Activated CD8-positive, alpha-beta memory T cell treated with anti-CD3 and anti-CD28 coated beads for 24 hours (primary cell): ENCODE data around the gene LRP1.

ENCODE experiments used
- DNase-seq: peaks from one replicate; pipeline ENCODE4 v3.0.0-alpha.2; 2020

LRP1 gene

DNA sequence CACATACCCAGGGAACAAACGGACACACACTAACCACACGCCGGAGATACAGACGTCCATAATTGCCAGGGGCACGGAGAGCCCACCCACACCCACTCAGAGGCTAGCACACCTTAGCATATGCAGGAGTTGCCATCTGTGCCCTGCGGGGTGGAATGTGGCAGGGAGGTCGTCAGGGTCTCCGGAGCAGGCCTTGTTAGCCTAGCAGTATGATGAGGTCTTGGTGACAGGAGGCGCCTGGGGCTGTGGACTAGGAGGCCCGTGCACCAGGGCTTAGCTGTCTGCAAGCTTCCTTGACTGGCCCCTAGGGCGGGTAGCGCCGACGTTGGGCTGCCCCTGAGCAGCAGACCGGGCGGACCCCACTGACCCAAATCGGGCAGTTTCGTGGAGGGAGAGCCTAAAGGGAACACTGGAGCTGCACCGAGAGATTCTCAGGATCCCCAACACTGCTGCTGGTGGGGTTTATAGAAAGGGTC lies 112.7 kb downstream of the LRP1 start:
- DNase-seq: peak; percentile 74

DNA sequence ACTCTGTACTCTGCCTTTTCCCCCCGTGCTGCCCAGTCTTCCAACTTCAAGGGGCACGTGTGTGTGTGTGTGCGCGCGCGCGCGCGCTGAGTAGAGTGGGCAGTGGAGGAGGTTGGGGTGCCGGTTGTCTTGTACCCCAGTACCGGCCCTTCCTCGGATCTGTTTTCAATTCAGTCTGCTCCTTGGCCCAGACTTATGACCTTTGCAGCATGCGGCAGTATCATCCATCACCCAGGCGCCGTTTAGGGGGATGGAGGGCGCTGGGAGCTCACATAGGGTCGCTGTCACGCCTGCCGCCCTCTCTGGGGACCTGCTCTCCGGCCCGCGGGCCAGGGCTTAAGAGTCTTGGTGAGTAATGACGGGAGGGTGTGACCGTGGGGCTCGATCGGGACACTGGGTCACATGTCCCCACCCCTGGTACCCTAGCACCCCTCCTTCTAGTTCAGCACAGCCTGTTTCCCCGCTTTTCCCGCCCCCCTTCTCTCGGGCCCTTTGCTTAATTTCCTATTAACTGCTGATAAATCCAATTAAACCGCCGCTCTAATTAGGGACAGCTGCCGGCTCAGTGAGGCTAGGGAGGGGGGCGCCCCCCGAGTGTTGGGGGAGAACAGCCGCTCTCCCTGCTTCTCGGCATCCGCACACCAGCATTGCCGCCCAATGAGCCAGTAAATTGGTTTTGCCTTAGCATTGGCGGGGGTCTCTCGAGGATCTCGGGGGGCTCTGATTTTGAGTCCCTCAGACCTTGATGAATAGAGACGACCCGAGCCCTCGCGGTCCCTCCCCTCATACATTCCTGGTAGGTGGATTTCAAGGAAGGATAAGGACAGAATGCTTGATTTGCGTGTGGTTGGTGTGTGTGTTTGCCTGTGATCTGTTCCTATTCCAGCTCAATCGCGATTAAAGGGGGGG lies 113.4 kb downstream of the LRP1 start:
- DNase-seq: peak; percentile 62

DNA sequence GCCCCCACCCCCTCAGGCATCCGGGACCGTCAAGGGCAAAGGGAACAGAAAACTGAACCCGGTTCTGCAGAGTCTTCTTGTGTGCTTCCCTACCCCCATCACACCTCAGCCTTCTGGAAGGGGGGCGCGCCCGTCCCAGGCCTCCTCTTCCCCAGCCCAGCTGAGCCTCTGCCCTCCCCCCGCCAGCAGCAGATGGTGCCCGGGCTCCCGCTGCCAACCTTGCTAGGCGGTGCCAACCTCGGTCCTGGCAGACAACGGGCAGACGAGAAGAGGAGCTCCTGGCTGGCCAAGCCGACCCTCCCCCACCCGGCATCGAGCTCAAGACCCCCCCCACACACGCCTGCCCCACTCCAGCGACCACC lies 114.0 kb downstream of the LRP1 start:
- peak; percentile 61 for DNase-seq

DNA sequence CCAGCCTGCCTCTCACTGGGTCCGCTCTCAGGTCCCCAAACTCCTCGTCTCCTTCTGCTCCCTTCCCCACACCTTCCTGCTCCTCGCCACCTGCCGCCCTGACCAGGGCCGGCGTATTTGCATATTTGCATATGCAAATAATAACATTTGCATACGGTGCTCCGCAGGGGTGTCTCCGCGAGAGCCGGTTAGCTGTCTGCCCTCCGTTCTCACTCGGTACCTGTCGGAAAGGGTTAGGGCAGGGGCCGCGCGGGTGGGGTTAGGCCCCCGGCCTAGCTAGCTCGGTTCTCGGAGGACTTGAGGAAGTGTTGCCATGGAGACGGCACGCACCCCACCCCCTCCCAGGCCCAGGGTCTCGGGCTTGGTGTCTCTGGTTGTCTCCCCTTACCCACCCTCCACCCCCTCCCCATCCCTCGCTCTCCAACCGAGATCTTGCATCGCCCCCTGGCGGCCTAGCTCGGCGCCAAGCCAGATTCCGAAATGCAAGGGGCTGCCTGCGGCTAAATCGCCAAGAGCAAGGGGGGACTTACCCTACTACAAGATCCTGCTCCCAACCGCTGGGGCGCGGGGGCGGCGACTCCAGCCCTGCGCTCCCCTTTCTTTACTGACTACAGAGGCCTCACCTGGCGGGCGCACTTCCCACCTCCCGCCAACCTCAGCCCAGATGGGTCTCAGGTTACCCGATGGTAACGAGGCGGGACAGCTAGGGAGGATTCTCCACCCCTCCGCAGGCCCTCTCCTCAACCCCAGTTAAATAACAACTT lies 114.6 kb downstream of the LRP1 start:
- peak; percentile 88 for DNase-seq

DNA sequence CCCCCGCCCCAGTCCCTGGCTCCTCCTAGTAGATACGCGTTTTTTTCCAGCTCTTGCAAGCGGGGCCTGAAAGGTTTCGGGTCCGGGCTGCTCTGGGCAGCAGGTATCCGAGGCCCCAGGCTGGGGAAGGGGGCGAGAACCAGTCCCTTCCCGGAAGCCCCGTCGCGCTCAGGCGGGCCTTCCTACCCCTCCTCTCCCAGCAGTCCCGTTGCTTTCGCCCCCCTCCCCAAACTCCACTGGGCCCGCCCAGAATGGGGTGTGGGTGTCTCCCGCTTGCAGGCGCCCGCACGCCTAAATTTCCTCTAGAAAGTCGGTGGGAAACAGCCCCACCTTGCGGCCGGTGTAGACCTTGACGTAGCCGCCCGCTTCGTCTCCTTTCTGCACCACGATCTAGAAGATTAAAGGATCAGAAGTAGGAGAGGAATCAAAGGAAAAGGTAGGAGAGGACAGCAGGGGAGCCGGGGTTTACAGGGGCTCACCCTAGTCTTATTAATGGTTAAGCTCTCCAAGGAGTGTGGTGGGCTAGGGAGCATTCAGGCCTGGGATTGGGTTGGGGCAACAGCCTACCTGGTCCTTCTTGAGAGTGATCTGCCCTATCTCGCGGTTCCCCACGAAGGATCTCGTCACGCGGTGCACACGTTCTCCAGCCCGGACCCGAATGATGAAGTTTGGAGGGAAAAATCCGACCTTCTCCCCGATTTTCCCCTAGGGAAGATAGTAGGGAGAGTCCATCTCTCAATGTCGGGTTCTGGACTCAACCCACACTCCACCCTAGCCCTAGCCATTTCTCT lies 115.4 kb downstream of the LRP1 start:
- DNase-seq: peak; percentile 92

DNA sequence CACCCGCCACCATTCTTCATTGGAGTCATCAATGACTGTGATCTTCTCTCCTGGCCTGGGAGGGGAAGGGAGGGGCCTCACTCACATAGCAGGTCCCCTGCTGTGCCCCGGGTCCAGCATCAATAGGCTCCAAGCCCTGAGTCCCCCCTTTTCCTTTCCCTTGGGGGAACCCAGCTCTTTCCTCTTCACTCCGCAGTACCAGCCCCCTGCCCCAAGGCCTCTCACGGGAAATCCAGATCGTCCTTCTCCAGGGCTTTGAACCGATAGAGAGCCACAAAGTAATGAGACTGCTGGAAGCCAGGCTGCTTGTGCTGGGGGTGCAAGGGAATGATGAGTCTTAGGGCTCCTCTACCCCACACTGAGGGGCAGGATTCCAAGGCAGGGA lies 116.0 kb downstream of the LRP1 start:
- DNase-seq: no peak

DNA sequence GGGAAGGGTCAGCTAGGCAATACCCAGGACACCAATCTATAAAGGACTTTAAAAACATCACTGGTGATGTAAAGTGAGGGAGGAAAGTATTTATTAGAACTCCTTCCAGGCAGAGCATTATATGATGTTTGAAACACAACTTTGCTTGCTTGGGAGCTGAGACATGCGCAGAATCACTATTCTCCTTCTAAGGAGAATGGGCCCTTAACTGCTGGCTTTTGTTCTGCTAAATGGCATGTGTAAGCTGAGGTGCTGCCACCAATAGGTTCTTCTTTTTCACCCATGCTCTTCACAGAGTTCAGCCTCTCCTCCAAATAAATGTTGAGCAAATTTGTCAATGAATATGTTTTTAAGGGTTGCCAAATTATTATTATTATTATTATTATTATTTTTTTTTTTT lies 118.8 kb downstream of the LRP1 start:
- no peak for DNase-seq

DNA sequence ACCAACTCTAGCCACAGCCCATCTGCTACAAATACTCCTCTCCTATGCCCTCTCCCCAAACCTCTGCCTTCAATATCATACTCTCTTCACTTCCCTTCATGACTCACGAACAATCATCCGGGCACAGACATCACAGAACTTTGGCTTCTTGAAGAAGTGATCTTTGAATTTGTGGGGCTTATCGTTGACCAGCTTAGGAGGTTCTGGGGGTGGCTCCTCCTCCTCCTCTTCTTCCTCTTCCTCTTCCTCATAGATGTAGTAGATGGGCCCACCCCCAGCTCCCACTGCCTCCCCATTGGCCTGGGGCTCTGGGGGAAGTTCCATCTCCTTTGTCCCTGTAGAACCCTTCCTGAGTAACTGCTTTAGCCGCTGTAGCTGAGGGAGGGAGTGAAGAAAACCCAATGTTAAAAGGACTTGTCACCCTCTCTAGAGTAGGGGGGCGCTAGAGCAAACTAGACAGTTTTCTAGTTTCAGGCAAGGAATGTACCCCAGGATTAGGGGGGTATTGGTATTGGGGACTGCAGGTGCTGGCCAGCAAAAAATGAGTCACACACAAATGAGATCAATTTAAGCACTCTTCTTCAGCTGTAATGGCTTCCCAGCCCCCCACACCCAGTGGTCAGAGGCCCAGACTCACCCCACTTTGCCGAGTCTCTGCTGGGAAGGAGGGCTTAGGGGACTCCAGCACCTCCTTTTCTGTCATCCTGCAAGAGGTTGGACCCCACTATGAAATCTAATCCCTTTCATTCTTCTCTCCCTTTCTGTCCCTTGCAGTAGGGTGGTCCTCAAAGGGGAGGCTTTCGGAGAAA lies 120.9 kb downstream of the LRP1 start:
- DNase-seq: no peak

DNA sequence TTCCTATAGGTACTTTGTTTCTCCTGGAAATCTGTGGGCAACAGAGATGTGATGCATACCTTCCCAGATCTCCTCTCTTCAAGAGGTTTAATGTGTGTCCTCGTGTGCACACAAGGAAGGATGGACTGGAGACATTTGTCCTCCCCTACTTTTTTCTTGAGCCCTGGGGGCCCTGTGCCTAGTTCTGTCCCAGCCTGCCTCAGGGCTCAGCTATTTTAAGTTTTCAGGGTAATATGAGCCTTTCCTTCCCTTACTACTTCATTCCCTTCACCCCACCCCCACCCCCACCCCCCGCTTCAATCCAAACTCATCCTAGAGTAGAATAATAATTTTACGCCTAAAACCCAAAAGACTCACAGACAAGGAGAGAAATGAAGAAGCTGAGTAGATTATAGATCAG lies 122.3 kb downstream of the LRP1 start:
- no peak for DNase-seq

DNA sequence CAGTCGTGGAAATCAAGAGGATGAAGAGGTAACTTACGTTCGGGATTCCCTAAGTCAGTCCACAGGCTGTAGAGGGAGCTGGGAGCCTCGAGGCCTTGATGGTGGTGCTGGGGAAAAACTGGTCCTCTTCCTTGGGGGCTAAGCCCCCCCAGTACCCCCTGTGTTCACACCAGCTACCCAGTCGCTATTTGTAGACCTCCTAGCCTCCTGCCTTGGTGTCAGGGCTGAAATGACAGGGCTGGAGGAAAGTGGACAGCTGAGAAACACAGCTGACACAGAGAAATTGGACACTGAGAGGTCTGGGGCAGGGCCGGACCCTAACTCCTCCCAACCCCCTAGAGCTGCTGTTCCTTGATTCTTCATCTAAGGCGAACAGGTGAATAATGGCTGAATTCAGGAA lies 122.7 kb downstream of the LRP1 start, which contains the start of gene STAC3:
TSS of gene STAC3 (minus strand) at position 232 of the 400 bp plus-strand sequence. CDS start 1,551 bp downstream, outside the sequence.
- no peak for DNase-seq

DNA sequence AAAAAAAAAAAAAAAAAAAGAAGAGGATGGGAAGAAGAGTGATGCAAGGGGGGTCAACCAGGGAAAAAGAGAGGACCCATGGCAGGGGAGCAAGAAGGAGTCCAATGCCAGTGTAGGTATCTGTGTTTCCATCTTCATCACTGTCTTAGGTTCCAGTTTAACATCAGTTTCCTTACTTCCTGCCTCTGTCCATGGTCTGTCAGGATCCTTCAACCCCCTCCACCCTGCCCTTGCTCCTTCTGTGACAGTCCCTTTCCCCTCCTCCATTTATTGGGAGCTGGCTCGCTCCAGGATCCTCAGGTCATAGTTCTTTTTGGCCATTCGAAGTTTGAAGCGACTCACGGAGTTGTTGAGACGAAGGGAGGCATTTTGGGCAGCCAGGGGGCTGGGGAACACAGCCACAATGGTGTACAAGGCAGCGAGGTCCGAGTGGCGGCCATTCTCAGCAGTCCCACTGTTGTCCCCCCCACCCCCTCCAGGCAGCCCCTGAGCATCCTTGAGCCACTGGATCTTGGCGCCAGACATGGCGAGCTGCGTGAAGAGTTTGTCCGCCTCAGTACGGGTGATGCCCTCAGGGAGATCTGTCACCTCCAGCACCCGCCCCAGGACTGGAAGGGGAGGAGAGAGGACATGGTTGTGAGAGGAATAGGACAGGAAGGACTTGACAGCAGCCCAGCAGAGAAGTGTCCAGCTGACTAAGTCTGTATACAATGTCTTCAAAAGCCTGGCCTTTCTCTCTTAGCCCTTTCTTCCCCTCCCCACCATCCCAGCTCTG lies 126.4 kb downstream of the LRP1 start:
- no peak for DNase-seq

DNA sequence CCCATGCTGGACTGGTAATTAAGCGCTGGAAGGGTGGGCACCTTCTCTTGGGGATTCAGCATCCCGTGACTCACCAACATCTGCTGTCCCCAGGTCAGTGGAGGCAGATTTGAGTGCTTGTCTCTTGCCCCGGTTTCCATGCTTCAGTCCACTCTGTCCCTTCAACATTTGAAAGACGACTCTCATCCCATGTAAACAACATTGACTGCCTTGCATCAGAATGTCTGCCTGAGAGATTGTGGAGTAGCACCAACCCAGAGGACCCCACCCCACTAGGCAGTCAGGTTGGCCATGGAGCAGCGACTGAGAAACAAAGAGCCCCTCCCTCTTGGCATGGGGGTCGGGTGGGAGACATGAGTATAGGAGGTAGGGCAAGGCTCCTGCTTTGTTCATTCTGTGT lies 127.6 kb downstream of the LRP1 start:
- no peak for DNase-seq

DNA sequence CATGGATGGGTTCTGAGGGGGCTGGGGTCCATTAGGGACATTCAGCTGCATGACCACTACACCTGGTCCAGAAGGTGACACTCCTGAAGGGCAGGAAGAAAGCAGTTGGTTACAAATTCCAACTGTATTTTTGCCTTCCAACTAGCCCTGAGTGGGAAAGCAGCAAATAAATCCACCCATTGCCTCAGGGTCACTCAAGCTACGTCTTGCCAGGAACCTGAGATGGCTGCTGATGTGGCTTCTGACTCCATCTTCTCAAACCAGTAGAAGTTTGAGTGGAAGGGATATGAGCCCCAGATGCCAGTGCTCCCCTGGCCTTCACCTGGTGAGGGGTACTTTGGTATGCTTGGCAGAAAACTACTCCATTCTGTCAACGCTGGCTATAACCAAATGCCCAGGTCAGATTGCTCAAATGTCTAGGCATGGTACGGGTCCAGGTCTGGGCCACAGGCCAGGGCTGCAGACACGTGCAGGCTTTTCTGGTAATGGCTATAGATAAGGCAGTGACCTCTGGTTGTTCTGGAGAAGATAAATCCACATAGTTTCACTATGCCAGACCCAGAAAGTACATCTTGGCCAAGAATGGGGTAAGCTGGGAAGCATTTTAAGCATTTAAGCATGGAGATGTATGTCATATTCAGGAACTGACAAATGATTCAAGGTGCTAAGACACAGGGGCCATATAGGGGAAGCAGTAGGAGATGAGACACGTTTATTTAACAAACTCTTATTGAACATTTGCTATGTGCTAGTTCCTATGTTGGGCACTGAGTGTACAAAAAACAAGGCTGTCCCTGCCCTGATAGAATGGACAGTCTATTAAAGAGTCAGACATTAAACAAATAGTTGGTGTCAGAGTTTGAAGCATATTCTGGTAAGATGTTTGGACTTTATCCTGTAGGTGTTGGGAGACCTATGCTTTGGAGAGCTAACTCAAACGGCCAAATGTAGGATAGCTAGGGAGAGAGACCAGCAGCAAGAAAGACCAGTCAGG lies 131.0 kb downstream of the LRP1 start:
- DNase-seq: no peak

DNA sequence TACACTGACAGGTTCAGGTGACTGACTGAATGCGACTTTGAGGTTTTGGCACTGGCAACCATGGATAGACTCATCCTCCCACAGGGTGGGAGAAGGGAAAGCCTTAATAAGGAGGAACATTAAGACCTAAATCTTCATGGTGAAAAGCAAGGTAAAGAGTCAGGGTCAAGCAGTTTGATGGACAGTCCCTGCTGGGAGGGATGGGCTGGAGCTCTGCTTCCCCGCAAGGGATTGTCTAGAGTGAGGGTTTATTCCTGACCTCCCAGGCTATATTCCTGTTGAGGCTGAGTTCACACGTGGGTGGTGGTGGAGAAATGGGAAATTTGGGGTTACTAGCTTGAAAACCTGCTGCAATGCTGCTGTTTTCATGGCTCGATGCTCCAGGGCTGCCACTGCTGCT lies 132.1 kb downstream of the LRP1 start:
- no peak for DNase-seq

DNA sequence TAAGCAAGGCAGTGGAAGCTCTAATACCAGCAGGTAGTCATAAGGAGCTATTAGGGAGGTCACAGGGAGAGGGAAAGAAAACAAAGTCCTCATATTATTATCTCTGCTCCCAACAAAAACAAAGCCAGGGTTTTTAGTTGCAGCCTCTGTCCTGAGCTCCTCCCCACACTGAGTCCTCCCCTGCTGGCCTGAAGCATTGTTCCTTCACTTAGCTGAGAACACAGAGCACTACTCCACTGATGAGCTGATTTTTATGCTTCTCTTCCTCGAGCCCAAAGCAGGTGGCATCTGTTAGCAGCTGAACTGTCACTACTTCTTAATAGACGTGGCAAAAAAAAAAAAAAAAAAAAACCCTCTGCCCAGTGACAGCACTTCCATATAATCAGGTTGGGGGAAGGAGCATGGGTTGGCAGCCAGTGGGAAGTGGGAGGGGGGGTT lies 133.2 kb downstream of the LRP1 start:
- DNase-seq: no peak

DNA sequence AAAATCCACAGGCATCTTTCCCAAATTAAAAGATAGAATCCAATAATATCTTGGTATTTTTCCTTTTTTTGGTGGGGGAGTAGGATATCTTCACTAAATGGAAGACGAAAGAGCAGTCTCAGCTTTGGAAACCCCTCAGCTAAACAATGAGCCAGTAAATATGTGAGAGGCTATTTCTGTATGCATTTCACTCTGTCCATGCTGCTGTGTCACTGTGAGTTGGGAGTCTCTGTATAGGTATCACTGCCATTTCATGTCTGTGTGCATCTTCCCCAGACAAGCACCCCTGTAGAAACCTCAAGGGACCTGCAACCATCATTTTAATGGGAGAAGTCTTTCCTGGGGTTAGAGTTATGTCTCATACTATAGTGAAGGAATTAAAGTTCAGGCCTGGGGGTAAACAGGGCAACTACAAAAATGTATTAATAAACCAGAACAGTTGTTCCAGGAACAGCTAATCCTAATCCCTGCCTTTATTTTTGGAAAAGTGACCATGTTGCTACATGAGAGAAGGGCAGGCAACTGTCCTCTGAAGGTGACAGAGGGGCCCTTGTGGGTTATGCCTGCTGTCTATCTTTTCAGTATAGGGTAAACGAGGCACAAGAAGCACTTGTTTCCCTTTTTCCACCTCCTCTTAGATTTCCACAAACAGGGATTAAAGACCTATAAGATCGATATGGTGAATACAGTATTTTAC lies 134.0 kb downstream of the LRP1 start:
- DNase-seq: no peak
